HG03103 (cell line): Measurements from ENCODE around the gene GNS.

ENCODE experiments used
- ATAC-seq: cut with Tn5 transposase; IDR thresholded peaks from one replicate; pipeline ENCODE4 v1.9.1; 2021; ENCODE audit warnings: low read depth; ENCODE audit not compliant: unreplicated experiment

Gene GNS

GRCh38 chr12:64678835-64679234 lies 80.4 kb downstream of the GNS start:
- no peak for ATAC-seq

DNA sequence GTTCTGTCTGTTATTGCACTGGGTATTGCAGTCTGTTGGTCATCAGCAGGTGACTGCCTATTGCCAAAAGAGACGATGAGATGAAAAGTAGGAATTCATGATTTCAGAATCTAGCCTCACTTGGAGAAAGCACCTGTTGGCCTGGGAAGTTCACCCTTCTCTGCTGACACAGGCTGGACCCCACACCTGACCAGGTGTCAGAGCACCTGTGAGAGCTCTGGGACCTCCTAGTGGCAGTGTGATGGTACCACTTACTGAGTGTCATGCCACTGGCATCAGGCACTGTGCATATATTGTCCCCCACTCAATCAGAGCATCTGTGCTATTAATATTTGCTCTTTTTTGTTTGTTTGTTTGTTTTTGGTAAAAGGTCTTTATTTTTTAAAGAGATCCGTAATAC lies 81.0 kb downstream of the GNS start:
- ATAC-seq, result no peak

GRCh38 chr12:64675795-64676194 lies 83.4 kb downstream of the GNS start:
- ATAC-seq, result no peak

DNA sequence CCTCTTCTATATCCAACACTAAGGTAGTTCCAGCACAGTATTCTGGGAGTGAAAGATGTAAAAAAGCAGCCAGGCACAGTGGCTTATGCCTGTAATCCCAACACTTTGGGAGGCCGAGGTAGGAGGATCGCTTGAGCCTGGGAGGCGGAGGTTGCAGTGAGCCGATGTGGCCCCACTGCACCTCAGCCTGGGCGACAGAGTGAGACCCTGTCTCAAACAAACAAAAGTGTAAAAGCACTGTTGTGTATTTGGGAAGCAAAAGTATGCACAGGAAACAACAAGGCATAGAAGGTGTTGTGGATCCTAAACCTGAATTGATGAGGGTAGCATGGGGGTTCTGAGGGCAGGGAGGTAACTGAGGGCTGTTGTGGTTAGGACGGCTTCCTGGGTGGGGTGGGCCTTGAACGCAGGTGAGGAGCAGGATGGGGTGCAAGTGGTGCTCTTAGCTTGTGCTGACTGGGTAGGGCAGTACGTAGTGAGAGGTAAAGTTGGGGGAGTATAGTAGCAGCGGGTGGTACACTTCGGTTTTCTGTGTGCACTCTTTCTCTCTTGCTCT lies 84.8 kb downstream of the GNS start:
- ATAC-seq, result no peak

DNA sequence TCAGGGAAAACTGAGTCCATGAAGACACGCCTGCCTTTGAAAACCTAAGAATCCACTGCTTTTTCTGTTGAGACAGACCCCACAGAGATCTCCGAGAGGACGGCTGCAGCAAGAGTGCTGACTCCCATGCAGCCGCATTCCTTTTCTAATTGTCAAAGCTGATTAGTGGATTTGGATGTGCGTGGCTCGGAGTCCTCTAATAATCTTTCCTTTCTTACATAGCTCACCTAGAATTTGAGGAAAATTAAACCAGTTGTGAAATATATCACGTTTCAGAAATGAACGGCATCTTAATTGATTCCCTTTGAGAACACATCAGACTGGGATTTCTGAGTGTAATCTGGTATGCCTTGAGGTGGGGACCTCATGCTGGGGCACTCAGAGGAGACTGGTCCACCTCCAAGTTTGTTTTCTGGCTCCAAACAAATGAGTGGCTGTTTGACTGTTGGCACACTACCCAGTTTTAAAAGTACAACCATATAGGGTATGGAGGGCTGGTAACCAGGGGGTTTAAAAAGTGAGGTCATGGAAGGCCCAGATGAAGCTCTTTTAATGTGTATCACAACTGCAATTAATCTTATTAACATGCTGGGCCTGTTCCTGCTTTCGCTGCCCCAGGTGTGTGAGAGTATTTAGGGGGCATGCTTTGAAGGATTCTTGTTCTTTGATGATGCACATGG lies 85.6 kb downstream of the GNS start:
- no peak for ATAC-seq

DNA sequence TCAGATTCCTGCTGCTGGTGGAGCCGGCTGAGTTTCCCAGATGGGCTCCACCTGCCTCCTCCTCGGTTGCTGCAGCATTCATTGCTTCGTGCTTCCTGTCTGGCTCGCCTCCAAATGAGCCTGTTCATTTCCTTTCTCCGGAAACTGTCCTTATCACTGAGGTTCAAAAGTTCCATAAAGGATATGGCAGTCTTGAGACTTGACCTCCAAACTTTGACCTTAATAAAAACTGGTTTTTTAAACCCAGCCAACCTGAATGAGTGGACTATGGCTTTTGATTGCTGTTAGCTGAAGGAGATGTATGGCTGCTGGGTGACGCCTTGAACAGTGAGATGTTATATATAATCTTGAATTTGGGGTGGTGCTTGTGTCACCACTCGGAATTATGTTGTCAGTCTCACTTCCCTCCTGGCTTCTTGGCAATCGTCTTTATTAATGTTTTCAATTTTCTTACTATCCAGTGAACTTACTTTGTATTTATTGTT lies 86.2 kb downstream of the GNS start:
- no peak for ATAC-seq

DNA sequence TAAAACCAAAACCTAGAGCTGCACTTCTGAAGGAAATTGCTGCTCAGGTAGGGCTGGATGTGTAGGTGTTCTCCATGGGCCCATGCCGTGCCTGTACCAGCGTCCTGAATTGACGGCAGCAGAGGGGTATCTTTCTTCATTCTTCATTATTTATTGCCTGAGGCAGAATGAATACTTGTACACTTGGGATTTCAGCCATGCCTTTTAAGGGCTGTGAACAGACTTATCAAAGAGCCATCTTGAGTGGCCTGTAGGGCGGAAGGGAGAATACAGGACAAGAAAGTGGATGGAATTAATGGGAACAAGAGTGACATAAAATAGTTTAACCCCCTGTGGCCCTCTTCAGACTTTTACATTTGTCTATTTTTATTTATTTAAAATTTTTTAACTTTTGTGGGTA lies 87.5 kb downstream of the GNS start:
- no peak for ATAC-seq

GRCh38 chr12:64670919-64671639 lies 88.1 kb downstream of the GNS start:
- ATAC-seq, result no peak

- ATAC-seq, result no peak
Observed at GRCh38 chr12:64670019-64670418, 89.2 kb downstream of the GNS start.

GRCh38 chr12:64669270-64669842 lies 89.8 kb downstream of the GNS start:
- ATAC-seq, result peak; percentile 69

DNA sequence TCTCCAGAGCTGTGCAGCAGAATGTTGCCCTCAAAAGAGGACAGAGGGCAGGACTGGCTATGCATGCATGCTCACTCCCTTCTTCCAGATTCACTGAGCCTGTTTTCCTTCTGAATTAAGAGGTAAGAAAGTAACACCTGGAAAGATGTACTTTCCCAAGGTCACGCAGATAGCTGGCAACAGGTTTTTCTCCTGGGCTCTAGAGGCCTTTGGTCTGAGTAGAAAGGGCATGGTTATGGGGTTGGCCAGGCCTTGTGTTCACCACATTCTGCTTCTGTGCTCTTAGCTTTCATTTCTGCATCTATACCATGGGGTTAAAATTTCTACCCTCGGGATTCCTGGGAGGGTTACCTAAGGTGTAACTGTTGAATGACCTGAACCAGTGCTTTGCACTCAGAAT lies 91.4 kb downstream of the GNS start:
- no peak for ATAC-seq

- peak; percentile 32 for ATAC-seq
Observed at GRCh38 chr12:64666054-64666914, 92.9 kb downstream of the GNS start.

DNA sequence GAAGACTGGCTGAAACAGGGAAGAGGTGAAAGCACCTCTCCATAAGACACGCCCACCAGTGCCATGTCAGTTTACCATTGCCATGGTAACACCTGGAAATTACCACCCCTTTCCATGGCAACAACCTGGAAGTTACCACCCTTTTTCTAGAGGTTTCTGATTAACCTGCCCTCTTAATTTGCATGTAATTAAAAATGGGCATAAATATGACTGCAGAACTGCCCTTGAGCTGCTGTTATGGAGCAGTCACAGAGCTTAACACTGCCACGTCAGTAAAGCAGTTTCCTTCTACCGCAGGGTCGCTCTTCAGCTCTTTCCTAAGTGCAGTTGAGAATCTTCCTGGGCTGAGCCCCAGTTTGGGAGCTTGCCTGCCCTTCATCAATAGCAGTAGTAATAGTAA lies 93.7 kb downstream of the GNS start:
- no peak for ATAC-seq
